Parathyroid adenoma (tissue), 2 donors: ENCODE measurements around the gene HOXA7.

ENCODE experiments used
- H2AFZ ChIP-seq: fragments of 300-600 bp; sonication (generic); one replicate; pipeline ENCODE4 v1.7.0; 2017; ENCODE audit warnings: antibody characterized with exemption, mild to moderate bottlenecking
- H3K27ac ChIP-seq: fragments of 300-600 bp; sonication (generic); one replicate; pipeline ENCODE4 v1.7.0; 2017
- H3K27me3 ChIP-seq: fragments of 300-600 bp; sonication (generic); one replicate; pipeline ENCODE4 v1.7.0; 2017; ENCODE audit warnings: low read length; ENCODE audit not compliant: control insufficient read depth, insufficient read depth
- H3K36me3 ChIP-seq: fragments of 300-600 bp; sonication (generic); one replicate; pipeline ENCODE4 v1.7.0; 2017; ENCODE audit warnings: low read length; ENCODE audit not compliant: control insufficient read depth, insufficient read depth
- H3K4me1 ChIP-seq: fragments of 300-600 bp; sonication (generic); one replicate; pipeline ENCODE4 v1.7.0; 2017; ENCODE audit warnings: control low read depth
- H3K4me2 ChIP-seq: fragments of 300-600 bp; sonication (generic); one replicate; pipeline ENCODE4 v1.7.0; 2017; ENCODE audit warnings: low read length
- H3K4me3 ChIP-seq: fragments of 300-600 bp; sonication (generic); one replicate; pipeline ENCODE4 v1.7.0; 2017; ENCODE audit warnings: low read depth, low read length
- H3K79me2 ChIP-seq: fragments of 300-600 bp; sonication (generic); one replicate; pipeline ENCODE4 v1.7.0; 2017; ENCODE audit warnings: control low read depth
- H3K9ac ChIP-seq: fragments of 300-600 bp; sonication (generic); one replicate; pipeline ENCODE4 v1.7.0; 2017; ENCODE audit warnings: mild to moderate bottlenecking
- H3K9me3 ChIP-seq: fragments of 300-600 bp; sonication (generic); one replicate; pipeline ENCODE4 v1.7.0; 2017; ENCODE audit warnings: low read length; ENCODE audit not compliant: control insufficient read depth
- TF ChIP-seq, protein P1 (sequence below): fragments of 300-600 bp; sonication (generic); IDR thresholded peaks from one replicate; pipeline ENCODE4 v1.7.0; 2017; ENCODE audit warnings: antibody characterized with exemption, mild to moderate bottlenecking
- donor health status: primary hyperparathyroidism.

HOXA7 gene

DNA sequence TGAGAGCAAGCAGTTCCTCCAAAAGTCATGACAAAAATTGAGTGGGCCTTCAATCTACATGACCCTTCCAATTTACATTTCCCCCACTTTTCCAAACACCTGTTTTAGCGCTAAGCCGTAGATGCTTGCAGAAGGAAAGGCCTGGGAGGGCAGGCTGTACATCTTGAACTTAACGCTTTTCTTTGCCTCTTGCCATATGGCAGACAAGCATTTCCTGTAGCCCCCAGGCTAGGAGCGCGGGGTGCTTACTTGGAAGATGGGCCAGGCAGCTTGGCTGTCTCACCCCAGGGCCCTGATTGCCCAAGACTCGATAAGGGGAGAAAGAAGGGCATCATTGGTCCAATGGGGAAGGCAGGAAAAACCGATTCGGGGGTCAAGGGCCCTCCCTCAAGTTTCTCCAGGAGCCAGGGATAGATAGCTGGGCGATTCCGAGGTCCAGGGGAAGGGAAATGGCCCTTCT, 15.9 kb upstream of the HOXA7 start:
- H3K9me3 ChIP-seq, result no peaks in the 10 kb centered on the region
- no peak overlapping the region for H3K9ac ChIP-seq
- H3K27ac ChIP-seq, result no peak overlapping the region
- no peaks in the 10 kb centered on the region for H3K79me2 ChIP-seq
- TF ChIP-seq, protein P1, sequence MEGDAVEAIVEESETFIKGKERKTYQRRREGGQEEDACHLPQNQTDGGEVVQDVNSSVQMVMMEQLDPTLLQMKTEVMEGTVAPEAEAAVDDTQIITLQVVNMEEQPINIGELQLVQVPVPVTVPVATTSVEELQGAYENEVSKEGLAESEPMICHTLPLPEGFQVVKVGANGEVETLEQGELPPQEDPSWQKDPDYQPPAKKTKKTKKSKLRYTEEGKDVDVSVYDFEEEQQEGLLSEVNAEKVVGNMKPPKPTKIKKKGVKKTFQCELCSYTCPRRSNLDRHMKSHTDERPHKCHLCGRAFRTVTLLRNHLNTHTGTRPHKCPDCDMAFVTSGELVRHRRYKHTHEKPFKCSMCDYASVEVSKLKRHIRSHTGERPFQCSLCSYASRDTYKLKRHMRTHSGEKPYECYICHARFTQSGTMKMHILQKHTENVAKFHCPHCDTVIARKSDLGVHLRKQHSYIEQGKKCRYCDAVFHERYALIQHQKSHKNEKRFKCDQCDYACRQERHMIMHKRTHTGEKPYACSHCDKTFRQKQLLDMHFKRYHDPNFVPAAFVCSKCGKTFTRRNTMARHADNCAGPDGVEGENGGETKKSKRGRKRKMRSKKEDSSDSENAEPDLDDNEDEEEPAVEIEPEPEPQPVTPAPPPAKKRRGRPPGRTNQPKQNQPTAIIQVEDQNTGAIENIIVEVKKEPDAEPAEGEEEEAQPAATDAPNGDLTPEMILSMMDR, result no peak
- no peak overlapping the region for H3K4me3 ChIP-seq
- H3K36me3 ChIP-seq, result no peaks in the 10 kb centered on the region
- no peak overlapping the region for H2AFZ ChIP-seq
- H3K27me3 ChIP-seq, result peaks cover 47% of the 10 kb centered on the region
- no peak overlapping the region for H3K4me2 ChIP-seq
- no peaks in the 10 kb centered on the region for H3K4me1 ChIP-seq

DNA sequence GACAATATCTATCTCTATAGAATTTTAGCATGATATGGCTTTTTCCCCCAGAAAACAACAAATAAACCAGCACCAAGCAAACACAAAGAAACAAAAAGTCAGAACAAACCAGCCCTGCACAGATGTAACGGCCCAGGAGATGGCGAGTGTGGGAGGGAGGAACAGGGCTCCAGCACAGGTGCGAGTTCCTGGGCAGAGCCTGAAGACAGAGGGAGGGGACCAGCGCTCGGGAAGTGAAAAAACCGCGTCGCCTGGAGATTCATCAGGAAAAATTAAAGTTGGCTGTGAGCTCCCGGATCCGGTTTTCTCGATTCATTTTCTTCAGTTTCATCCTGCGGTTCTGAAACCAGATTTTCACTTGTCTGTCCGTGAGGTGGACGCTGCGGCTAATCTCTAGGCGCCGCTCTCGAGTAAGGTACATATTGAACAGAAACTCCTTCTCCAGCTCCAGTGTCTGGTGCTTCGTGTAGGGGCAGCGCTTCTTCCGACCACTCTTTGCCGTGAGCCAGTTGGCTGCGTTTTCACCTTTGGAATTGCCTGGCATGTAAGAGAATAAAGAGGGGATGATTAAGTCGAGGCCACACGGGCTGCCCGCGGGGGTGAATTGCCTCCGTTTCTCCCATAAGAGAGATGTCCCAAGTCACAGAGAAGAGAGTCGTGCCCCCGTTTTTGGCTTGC, 15.3 kb upstream of the HOXA7 start:
- Histone ChIP-seq H3K4me3 (no peak overlapping the region), H3K4me2 (no peak overlapping the region), H3K27ac (no peak overlapping the region), H2AFZ (no peak overlapping the region), H3K27me3 (peaks cover 45% of the 10 kb centered on the region), H3K79me2 (no peaks in the 10 kb centered on the region), H3K36me3 (no peaks in the 10 kb centered on the region), H3K9ac (no peak overlapping the region), H3K9me3 (no peaks in the 10 kb centered on the region), H3K4me1 (no peaks in the 10 kb centered on the region)
- TF ChIP-seq, protein P1, result no peak

GRCh38 chr7:27171325-27171636, 14.8 kb upstream of the HOXA7 start:
- H3K4me2 ChIP-seq, result no peak overlapping the region
- no peak overlapping the region for H3K4me3 ChIP-seq
- H3K79me2 ChIP-seq, result no peaks in the 10 kb centered on the region
- no peak overlapping the region for H3K27ac ChIP-seq
- no peaks in the 10 kb centered on the region for H3K36me3 ChIP-seq
- H3K4me1 ChIP-seq, result no peaks in the 10 kb centered on the region
- peaks cover 49% of the 10 kb centered on the region for H3K27me3 ChIP-seq
- TF ChIP-seq, protein P1, result no peak
- no peak overlapping the region for H2AFZ ChIP-seq
- no peaks in the 10 kb centered on the region for H3K9me3 ChIP-seq
- H3K9ac ChIP-seq, result no peak overlapping the region

DNA sequence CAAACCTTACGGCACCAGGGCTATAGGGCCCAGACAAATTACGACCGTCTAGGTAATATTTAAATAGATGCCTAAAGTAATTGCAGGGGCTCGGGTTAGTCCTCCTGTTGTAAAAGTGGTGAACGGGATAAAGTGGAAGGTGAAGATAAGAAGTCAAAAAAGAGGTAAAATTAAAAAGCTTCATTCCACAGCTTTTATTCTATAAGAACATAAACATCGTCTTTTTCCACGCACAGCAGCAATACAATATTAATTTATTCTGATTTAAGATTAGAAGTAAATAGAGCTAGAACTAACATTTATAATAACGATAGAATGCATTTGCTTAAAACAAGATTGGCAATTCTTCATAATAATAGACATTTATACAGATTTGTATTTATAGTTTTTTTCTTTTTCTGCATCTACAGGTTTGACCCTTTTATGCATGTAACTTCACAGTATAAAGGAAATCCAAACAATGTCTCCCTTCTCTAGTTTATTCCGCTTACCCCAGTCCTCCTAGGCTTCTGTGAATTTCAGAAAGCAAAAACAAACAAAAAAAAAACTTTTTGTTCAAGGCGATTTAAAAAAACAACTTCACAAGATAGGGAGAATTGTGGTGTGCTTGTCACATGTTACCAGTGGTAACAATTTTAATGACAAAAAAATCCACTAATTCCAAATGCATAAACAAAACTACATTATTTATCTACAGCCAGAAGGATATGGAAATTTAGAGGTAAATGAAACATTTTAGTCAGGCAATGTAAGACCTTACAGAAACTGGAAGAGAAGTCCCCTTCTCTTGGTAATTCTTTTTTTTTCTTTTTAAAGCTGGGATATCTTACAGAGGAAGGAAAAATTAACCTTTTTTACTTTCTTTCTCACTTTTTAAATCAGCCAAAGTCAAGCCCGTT, 14.2 kb upstream of the HOXA7 start:
- no peaks in the 10 kb centered on the region for H3K9me3 ChIP-seq
- peaks cover 55% of the 10 kb centered on the region for H3K27me3 ChIP-seq
- TF ChIP-seq, protein P1, result no peak
- H2AFZ ChIP-seq, result no peak overlapping the region
- H3K4me2 ChIP-seq, result no peak overlapping the region
- H3K36me3 ChIP-seq, result no peaks in the 10 kb centered on the region
- H3K79me2 ChIP-seq, result no peaks in the 10 kb centered on the region
- no peak overlapping the region for H3K4me3 ChIP-seq
- no peak overlapping the region for H3K9ac ChIP-seq
- H3K4me1 ChIP-seq, result no peaks in the 10 kb centered on the region
- H3K27ac ChIP-seq, result no peak overlapping the region
